Activated CD4-positive, alpha-beta T cell treated with anti-CD3 and anti-CD28 coated beads, Interleukin-2, amount 10 ng/mL, durations not matched to agents 24 days and 14 days (primary cell): ENCODE data around the gene GRAMD1B. TPM values are rescaled to one million over a fixed set of nuclear protein-coding genes. Genes with fewer than 3 reads are reported as not detected.

Source experiments
- DNase-seq: peaks from one replicate; pipeline ENCODE4 v3.0.0; 2022
- H3K27ac Mint-ChIP-seq: one replicate; pipeline ENCODE4 v1.8.0; 2022; ENCODE audit warnings: mild to moderate bottlenecking, mixed read lengths
- H3K27me3 Mint-ChIP-seq: one replicate; pipeline ENCODE4 v1.8.0; 2022; ENCODE audit warnings: mixed read lengths
- H3K36me3 Mint-ChIP-seq: one replicate; pipeline ENCODE4 v1.8.0; 2022; ENCODE audit warnings: low read depth, mild to moderate bottlenecking, mixed read lengths
- H3K4me1 Mint-ChIP-seq: one replicate; pipeline ENCODE4 v1.8.0; 2021; ENCODE audit warnings: mixed read lengths
- H3K4me3 Mint-ChIP-seq: one replicate; pipeline ENCODE4 v1.8.0; 2022; ENCODE audit warnings: mild to moderate bottlenecking, moderate library complexity, mixed read lengths
- H3K9me3 Mint-ChIP-seq: one replicate; pipeline ENCODE4 v1.8.0; 2021; ENCODE audit warnings: mixed read lengths
- intact Hi-C: fragments of 100-400 bp; cut with micrococcal nuclease; formaldehyde crosslinking; loops from one replicate; pipeline ENCODE4 v1.15.1; 2023
- total RNA-seq: library from RNA; stranded (reverse); gene quantifications from 2 replicates; pipeline ENCODE4 v1.2.3, GENCODE V29; 2022

GRAMD1B gene
- 117 TPM in 2 replicates for total RNA-seq

GRCh38 chr11:123429913-123430720, at the start of gene GRAMD1B:
Gene GRAMD1B, plus strand, starts transcription at chr11:123430269. Its CDS starts 524 bp downstream, at chr11:123430793.
- Mint-ChIP-seq H3K4me1 (peaks cover 55% of the 10 kb centered on the region), H3K27me3 (no peaks in the 10 kb centered on the region), H3K27ac (peak within 1 kb of the TSS; percentile 90), H3K36me3 (peaks cover 53% of the 10 kb centered on the region), H3K4me3 (peak within 1 kb of the TSS; percentile 87), H3K9me3 (no peaks in the 10 kb centered on the region)
- intact Hi-C loops = loop anchor here (1.0 to 5.0 kb wide), 4 partner anchors 23 to 368 kb away; partner anchors contain the start of gene HSPA8
- DNase-seq = peak; percentile 96

GRCh38 chr11:123381149-123381548, 48.9 kb upstream of the GRAMD1B start:
- H3K4me1 Mint-ChIP-seq = peaks cover 48% of the 10 kb centered on the region
- H3K36me3 Mint-ChIP-seq = peaks cover 24% of the 10 kb centered on the region
- DNase-seq = no peak
- H3K27me3 Mint-ChIP-seq = no peaks in the 10 kb centered on the region
- no peaks in the 10 kb centered on the region for H3K9me3 Mint-ChIP-seq
- peak overlapping the region; percentile 52 for H3K4me3 Mint-ChIP-seq
- intact Hi-C loops = loop anchor here (1.0 to 10.0 kb wide), 2 partner anchors 8 to 526 kb away; no protein-coding TSS in a partner anchor
- H3K27ac Mint-ChIP-seq = no peak overlapping the region

GRCh38 chr11:123381817-123382554, 48.1 kb upstream of the GRAMD1B start:
- H3K4me1 Mint-ChIP-seq = peaks cover 42% of the 10 kb centered on the region
- no peaks in the 10 kb centered on the region for H3K27me3 Mint-ChIP-seq
- H3K36me3 Mint-ChIP-seq = peaks cover 22% of the 10 kb centered on the region
- peak overlapping the region; percentile 52 for H3K4me3 Mint-ChIP-seq
- H3K27ac Mint-ChIP-seq = no peak overlapping the region
- peak; percentile 89 for DNase-seq
- intact Hi-C loops = loop anchor here (1.0 to 10.0 kb wide), 12 partner anchors 9 to 633 kb away; partner anchors contain the start of genes GRAMD1B and HSPA8
- H3K9me3 Mint-ChIP-seq = no peaks in the 10 kb centered on the region

GRCh38 chr11:123382555-123383074, 47.5 kb upstream of the GRAMD1B start:
- no peak overlapping the region for H3K27ac Mint-ChIP-seq
- peaks cover 16% of the 10 kb centered on the region for H3K36me3 Mint-ChIP-seq
- H3K27me3 Mint-ChIP-seq = no peaks in the 10 kb centered on the region
- DNase-seq = peak; percentile 69
- no peaks in the 10 kb centered on the region for H3K9me3 Mint-ChIP-seq
- H3K4me3 Mint-ChIP-seq = no peak overlapping the region
- intact Hi-C loops = loop anchor here (1.0 to 10.0 kb wide), 11 partner anchors 14 to 633 kb away; partner anchors contain the start of genes GRAMD1B and HSPA8
- H3K4me1 Mint-ChIP-seq = peaks cover 36% of the 10 kb centered on the region

- Mint-ChIP-seq H3K36me3 (peaks cover 16% of the 10 kb centered on the region), H3K4me1 (peaks cover 25% of the 10 kb centered on the region), H3K27me3 (no peaks in the 10 kb centered on the region), H3K4me3 (no peak overlapping the region), H3K27ac (no peak overlapping the region), H3K9me3 (no peaks in the 10 kb centered on the region)
- intact Hi-C loops = loop anchor here (10.0 kb wide), 1 partner anchor 529 kb away; no protein-coding TSS in a partner anchor
- no peak for DNase-seq
Measured at GRCh38 chr11:123384116-123384515, 46.0 kb upstream of the GRAMD1B start.

GRCh38 chr11:123386796-123387510, 43.1 kb upstream of the GRAMD1B start:
- Mint-ChIP-seq H3K27ac (no peak overlapping the region), H3K4me1 (peaks cover 11% of the 10 kb centered on the region), H3K36me3 (peaks cover 14% of the 10 kb centered on the region), H3K27me3 (no peaks in the 10 kb centered on the region), H3K4me3 (no peak overlapping the region), H3K9me3 (no peaks in the 10 kb centered on the region)
- no peak for DNase-seq
- intact Hi-C loops = loop anchor here (10.0 kb wide), 1 partner anchor 532 kb away; no protein-coding TSS in a partner anchor

GRCh38 chr11:123388640-123389039, 41.4 kb upstream of the GRAMD1B start:
- no peak for DNase-seq
- H3K9me3 Mint-ChIP-seq = no peaks in the 10 kb centered on the region
- H3K27ac Mint-ChIP-seq = no peak overlapping the region
- no peaks in the 10 kb centered on the region for H3K27me3 Mint-ChIP-seq
- peaks cover 15% of the 10 kb centered on the region for H3K36me3 Mint-ChIP-seq
- intact Hi-C loops = loop anchor here (10.0 kb wide), 1 partner anchor 534 kb away; no protein-coding TSS in a partner anchor
- no peak overlapping the region for H3K4me3 Mint-ChIP-seq
- H3K4me1 Mint-ChIP-seq = peaks cover 23% of the 10 kb centered on the region

- Mint-ChIP-seq H3K9me3 (peaks cover 5% of the 10 kb centered on the region), H3K27ac (no peak overlapping the region), H3K36me3 (peaks cover 21% of the 10 kb centered on the region), H3K4me1 (peaks cover 34% of the 10 kb centered on the region), H3K4me3 (no peak overlapping the region), H3K27me3 (no peaks in the 10 kb centered on the region)
- intact Hi-C loops = no loop called here
- DNase-seq = no peak
Measured at GRCh38 chr11:123390146-123390545, 39.9 kb upstream of the GRAMD1B start.

- Mint-ChIP-seq H3K4me3 (peak overlapping the region; percentile 18), H3K27ac (peak overlapping the region; percentile 54)
Measured at GRCh38 chr11:123391646-123392348, 38.3 kb upstream of the GRAMD1B start.

GRCh38 chr11:123392431-123392830, 37.6 kb upstream of the GRAMD1B start:
- DNase-seq = no peak
- Mint-ChIP-seq H3K4me3 (peak overlapping the region; percentile 18), H3K27me3 (no peaks in the 10 kb centered on the region), H3K36me3 (peaks cover 26% of the 10 kb centered on the region), H3K9me3 (peaks cover 8% of the 10 kb centered on the region), H3K4me1 (peaks cover 44% of the 10 kb centered on the region), H3K27ac (peak overlapping the region; percentile 54)
- intact Hi-C loops = no loop called here

More at GRCh38 chr11:123391646-123392348, 38.3 kb upstream of the GRAMD1B start:
- H3K4me1 Mint-ChIP-seq = peaks cover 44% of the 10 kb centered on the region
- H3K9me3 Mint-ChIP-seq = peaks cover 8% of the 10 kb centered on the region
- H3K36me3 Mint-ChIP-seq = peaks cover 26% of the 10 kb centered on the region
- no peak for DNase-seq
- no peaks in the 10 kb centered on the region for H3K27me3 Mint-ChIP-seq
- intact Hi-C loops = no loop called here

GRCh38 chr11:123392844-123393243, 37.2 kb upstream of the GRAMD1B start:
- Mint-ChIP-seq H3K36me3 (peaks cover 28% of the 10 kb centered on the region), H3K27me3 (no peaks in the 10 kb centered on the region), H3K4me3 (peak overlapping the region; percentile 1), H3K9me3 (peaks cover 8% of the 10 kb centered on the region), H3K4me1 (peaks cover 44% of the 10 kb centered on the region), H3K27ac (no peak overlapping the region)
- intact Hi-C loops = no loop called here
- DNase-seq = no peak

- no peak overlapping the region for H3K4me3 Mint-ChIP-seq
- peak; percentile 78 for DNase-seq
- H3K4me1 Mint-ChIP-seq = peaks cover 44% of the 10 kb centered on the region
- H3K27ac Mint-ChIP-seq = peak overlapping the region; percentile 17
- H3K36me3 Mint-ChIP-seq = peaks cover 26% of the 10 kb centered on the region
- peaks cover 8% of the 10 kb centered on the region for H3K9me3 Mint-ChIP-seq
- no peaks in the 10 kb centered on the region for H3K27me3 Mint-ChIP-seq
- intact Hi-C loops = no loop called here
Measured at GRCh38 chr11:123393312-123393927, 36.6 kb upstream of the GRAMD1B start.
